Heart left ventricle (tissue), 13 donors: Measurements from ENCODE around the gene PIK3R2.

ENCODE experiments used
- CTCF ChIP-seq, 12 donors: fragments of 200-600 bp; sonication (generic) in 4 of 12; IDR thresholded peaks; one replicate each; pipeline versions ENCODE4 v1.5.0 to v1.8.0; 2018 to 2022; ENCODE audit warnings: antibody characterized with exemption in 12 of 12, mild to moderate bottlenecking in 5 of 12
- POLR2A ChIP-seq, 2 donors: fragments of 450-650 bp; IDR thresholded peaks; one replicate each; pipeline ENCODE4 v1.6.1; 2017; ENCODE audit warnings: antibody characterized with exemption in 2 of 2, mild to moderate bottlenecking in 2 of 2, moderate library complexity in 2 of 2
- donor health status: ischemic (EF 13 %, LVEDD 7.1; RV severe dilation, severe dysfunction).
- donor health status: DM: no; HTN: yes; CAD: no.
- donor health status: DM: no; HTN: no; CAD: no.
- donor health status: ischemic (EF 25% LVEDD 6.9; RV normal size, moderate dysfunction).
- donor health status: ischemic (EF 25% LVEDD 5.7; RV mildly dilated, moderate dysfunction).
- donor health status: ischemic (EF 35%, LVEDD 5.7; RV mildly dilated, moderate dysfunction).
- donor health status: nonischemic (EF 11% LVEDD 7.7; RV severe dilation, severe dysfunction).
- donor health status: DM: yes; HTN: yes; CAD: no.
- donor health status: PGD.
- donor health status: ischemic (EF 29% LVEDD 5.4; RV normal size, mild dysfunction).
- donor health status: nonischemic (EF 23%, LVEDD 6.1; RV moderate dilation, normal function).

GRCh38 chr19:18104793-18105131 is 48.2 kb upstream of the PIK3R2 start:
- TF ChIP-seq CTCF (IDR thresholded peaks at IDR 0.05) (no peak), POLR2A (IDR thresholded peaks at IDR 0.05) (no peak)
